ENCODE data around the gene DPYSL5. TPM values are rescaled to one million over a fixed set of nuclear protein-coding genes. Genes with fewer than 3 reads are reported as not detected.
A peak's percentile ranks its signal among the peaks of the same experiment; 100 is the strongest.

DPYSL5 gene
- total RNA-seq, 1 experiment from 2014 or later = not detected

- DNase-seq = no peak
- no TSS peak for BruUV-seq (replicated peaks)
- intact Hi-C loops (cut with micrococcal nuclease; ENCODE audit: unreplicated experiment) = no loop called here
- H3K4me1 Mint-ChIP-seq (ENCODE audit: low read depth, unreplicated experiment) = peaks cover 30% of the 10 kb centered on the region
- peak overlapping the region; percentile 70 for H3K4me3 Mint-ChIP-seq (ENCODE audit: low read depth, unreplicated experiment)
- no peak overlapping the region for H3K27ac Mint-ChIP-seq (ENCODE audit: unreplicated experiment)
- TF ChIP-seq, protein P1, sequence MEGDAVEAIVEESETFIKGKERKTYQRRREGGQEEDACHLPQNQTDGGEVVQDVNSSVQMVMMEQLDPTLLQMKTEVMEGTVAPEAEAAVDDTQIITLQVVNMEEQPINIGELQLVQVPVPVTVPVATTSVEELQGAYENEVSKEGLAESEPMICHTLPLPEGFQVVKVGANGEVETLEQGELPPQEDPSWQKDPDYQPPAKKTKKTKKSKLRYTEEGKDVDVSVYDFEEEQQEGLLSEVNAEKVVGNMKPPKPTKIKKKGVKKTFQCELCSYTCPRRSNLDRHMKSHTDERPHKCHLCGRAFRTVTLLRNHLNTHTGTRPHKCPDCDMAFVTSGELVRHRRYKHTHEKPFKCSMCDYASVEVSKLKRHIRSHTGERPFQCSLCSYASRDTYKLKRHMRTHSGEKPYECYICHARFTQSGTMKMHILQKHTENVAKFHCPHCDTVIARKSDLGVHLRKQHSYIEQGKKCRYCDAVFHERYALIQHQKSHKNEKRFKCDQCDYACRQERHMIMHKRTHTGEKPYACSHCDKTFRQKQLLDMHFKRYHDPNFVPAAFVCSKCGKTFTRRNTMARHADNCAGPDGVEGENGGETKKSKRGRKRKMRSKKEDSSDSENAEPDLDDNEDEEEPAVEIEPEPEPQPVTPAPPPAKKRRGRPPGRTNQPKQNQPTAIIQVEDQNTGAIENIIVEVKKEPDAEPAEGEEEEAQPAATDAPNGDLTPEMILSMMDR (IDR thresholded peaks at IDR 0.05; ENCODE audit: unreplicated experiment) = no peak
- CTCF ChIA-PET = interaction anchor here (1.0 kb wide), 1 partner anchor 10 kb away, joined by 5 read pairs; no protein-coding TSS in a partner anchor
- H3K27me3 Mint-ChIP-seq (ENCODE audit: unreplicated experiment) = peaks cover 19% of the 10 kb centered on the region
- no peaks in the 10 kb centered on the region for H3K9me3 Mint-ChIP-seq (ENCODE audit: low read depth, unreplicated experiment)
- peaks cover 18% of the 10 kb centered on the region for H3K36me3 Mint-ChIP-seq (ENCODE audit: insufficient read depth, unreplicated experiment)
These were observed 124.2 kb downstream of the DPYSL5 start for GRCh38 chr2:26971911-26972786.

DNA sequence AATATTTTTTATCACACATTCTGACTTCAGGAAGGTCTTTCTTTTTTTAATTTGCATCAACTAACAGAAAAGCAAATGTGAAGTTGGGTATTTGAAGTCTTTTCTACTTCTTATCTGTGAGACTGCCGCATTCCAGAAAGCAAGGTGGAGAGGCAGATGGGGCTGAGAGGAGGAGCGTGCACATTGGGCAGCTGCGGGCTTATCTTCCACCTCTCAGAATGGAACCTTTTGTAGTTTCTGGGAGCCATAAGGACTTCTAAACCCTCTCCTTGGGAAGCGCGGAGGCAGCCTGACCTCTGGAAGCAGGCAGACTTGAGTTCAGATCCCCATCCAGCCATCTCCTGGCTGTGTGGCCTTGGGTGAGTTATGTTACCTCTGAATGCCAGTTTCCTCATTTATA is 126.4 kb downstream of the DPYSL5 start:
- H3K27me3 Mint-ChIP-seq (ENCODE audit: unreplicated experiment) = peaks cover 6% of the 10 kb centered on the region
- BruUV-seq (replicated peaks) = no TSS peak

GRCh38 chr2:26975102-26975501 is 127.2 kb downstream of the DPYSL5 start:
- Mint-ChIP-seq H3K9me3 (ENCODE audit: low read depth, unreplicated experiment) (no peaks in the 10 kb centered on the region), H3K4me3 (ENCODE audit: low read depth, unreplicated experiment) (no peak overlapping the region), H3K27me3 (ENCODE audit: unreplicated experiment) (no peaks in the 10 kb centered on the region), H3K4me1 (ENCODE audit: low read depth, unreplicated experiment) (peaks cover 29% of the 10 kb centered on the region), H3K36me3 (ENCODE audit: insufficient read depth, unreplicated experiment) (peaks cover 8% of the 10 kb centered on the region), H3K27ac (ENCODE audit: unreplicated experiment) (no peak overlapping the region)
- no TSS peak for BruUV-seq (replicated peaks)
- CTCF ChIA-PET = no interaction called here
- TF ChIP-seq, protein P1 (IDR thresholded peaks at IDR 0.05; ENCODE audit: unreplicated experiment) = no peak
- intact Hi-C loops (cut with micrococcal nuclease; ENCODE audit: unreplicated experiment) = loop anchor here (5.0 kb wide), 1 partner anchor 37 kb away; no protein-coding TSS in a partner anchor
- DNase-seq = no peak

More for the DNA sequence above, 126.4 kb downstream of the DPYSL5 start:
- DNase-seq = no peak
- H3K4me1 Mint-ChIP-seq (ENCODE audit: low read depth, unreplicated experiment) = peaks cover 34% of the 10 kb centered on the region
- no peak overlapping the region for H3K27ac Mint-ChIP-seq (ENCODE audit: unreplicated experiment)
- CTCF ChIA-PET = no interaction called here
- no peaks in the 10 kb centered on the region for H3K9me3 Mint-ChIP-seq (ENCODE audit: low read depth, unreplicated experiment)
- peaks cover 10% of the 10 kb centered on the region for H3K36me3 Mint-ChIP-seq (ENCODE audit: insufficient read depth, unreplicated experiment)
- no peak overlapping the region for H3K4me3 Mint-ChIP-seq (ENCODE audit: low read depth, unreplicated experiment)
- TF ChIP-seq, protein P1 (IDR thresholded peaks at IDR 0.05; ENCODE audit: unreplicated experiment) = no peak
- intact Hi-C loops (cut with micrococcal nuclease; ENCODE audit: unreplicated experiment) = no loop called here

GRCh38 chr2:26975656-26976055 is 127.7 kb downstream of the DPYSL5 start:
- TF ChIP-seq, protein P1 (IDR thresholded peaks at IDR 0.05; ENCODE audit: unreplicated experiment) = no peak
- Mint-ChIP-seq H3K4me3 (ENCODE audit: low read depth, unreplicated experiment) (no peak overlapping the region), H3K27me3 (ENCODE audit: unreplicated experiment) (no peaks in the 10 kb centered on the region), H3K4me1 (ENCODE audit: low read depth, unreplicated experiment) (peaks cover 29% of the 10 kb centered on the region), H3K27ac (ENCODE audit: unreplicated experiment) (no peak overlapping the region), H3K9me3 (ENCODE audit: low read depth, unreplicated experiment) (no peaks in the 10 kb centered on the region), H3K36me3 (ENCODE audit: insufficient read depth, unreplicated experiment) (peaks cover 8% of the 10 kb centered on the region)
- intact Hi-C loops (cut with micrococcal nuclease; ENCODE audit: unreplicated experiment) = loop anchor here (5.0 kb wide), 1 partner anchor 37 kb away; no protein-coding TSS in a partner anchor
- no TSS peak for BruUV-seq (replicated peaks)
- no peak for DNase-seq
- CTCF ChIA-PET = no interaction called here

Measured in Calu3 (cell line).